ENCODE data around the gene MMAB.

MMAB gene

GRCh38 chr12:109573029-109573913 lies at the start of gene MMAB, which contains the start of gene MVK:
Gene MMAB, minus strand, starts transcription at chr12:109573504. Its CDS starts 24 bp downstream, at chr12:109573480.
Gene MVK, plus strand, starts transcription at chr12:109573794. Its CDS starts 1,029 bp downstream, at chr12:109574823.
- peak; percentile 99 for DNase-seq (ENCODE audit: low read depth)
- peak within 1 kb of the TSS; percentile 88 for H3K4me3 ChIP-seq (replicated peaks; ENCODE audit: low read depth, low read length)
- no peak for TF ChIP-seq CTCF (IDR thresholded peaks at IDR 0.05; ENCODE audit: low read length, missing control alignments)

- no peak for TF ChIP-seq CTCF (IDR thresholded peaks at IDR 0.05; ENCODE audit: low read length, missing control alignments)
- no peak for DNase-seq (ENCODE audit: low read depth)
- no peak overlapping the region for H3K4me3 ChIP-seq (replicated peaks; ENCODE audit: low read depth, low read length)
Observed at GRCh38 chr12:109621901-109622364, 48.6 kb upstream of the MMAB start.

GRCh38 chr12:109621211-109621694 lies 47.9 kb upstream of the MMAB start:
- DNase-seq (ENCODE audit: low read depth), result no peak
- no peak overlapping the region for H3K4me3 ChIP-seq (replicated peaks; ENCODE audit: low read depth, low read length)
- TF ChIP-seq CTCF (IDR thresholded peaks at IDR 0.05; ENCODE audit: low read length, missing control alignments), result no peak

GRCh38 chr12:109619002-109619604 lies 45.8 kb upstream of the MMAB start:
- no peak overlapping the region for H3K4me3 ChIP-seq (replicated peaks; ENCODE audit: low read depth, low read length)
- TF ChIP-seq CTCF (IDR thresholded peaks at IDR 0.05; ENCODE audit: low read length, missing control alignments), result no peak
- DNase-seq (ENCODE audit: low read depth), result no peak

GRCh38 chr12:109618082-109618481 lies 44.8 kb upstream of the MMAB start:
- no peak overlapping the region for H3K4me3 ChIP-seq (replicated peaks; ENCODE audit: low read depth, low read length)
- TF ChIP-seq CTCF (IDR thresholded peaks at IDR 0.05; ENCODE audit: low read length, missing control alignments), result no peak
- DNase-seq (ENCODE audit: low read depth), result no peak

- no peak for TF ChIP-seq CTCF (IDR thresholded peaks at IDR 0.05; ENCODE audit: low read length, missing control alignments)
- no peak for DNase-seq (ENCODE audit: low read depth)
- H3K4me3 ChIP-seq (replicated peaks; ENCODE audit: low read depth, low read length), result no peak overlapping the region
Observed at GRCh38 chr12:109617491-109617890, 44.2 kb upstream of the MMAB start.

All from fibroblast of pulmonary artery (primary cell).